HG02610 (cell line): ENCODE measurements around the gene C13orf46.

ENCODE experiments used
- ATAC-seq: cut with Tn5 transposase; IDR thresholded peaks from one replicate; pipeline ENCODE4 v1.9.1; 2021; ENCODE audit warnings: mild to moderate bottlenecking, moderate library complexity; ENCODE audit not compliant: unreplicated experiment

The C13orf46 gene

DNA sequence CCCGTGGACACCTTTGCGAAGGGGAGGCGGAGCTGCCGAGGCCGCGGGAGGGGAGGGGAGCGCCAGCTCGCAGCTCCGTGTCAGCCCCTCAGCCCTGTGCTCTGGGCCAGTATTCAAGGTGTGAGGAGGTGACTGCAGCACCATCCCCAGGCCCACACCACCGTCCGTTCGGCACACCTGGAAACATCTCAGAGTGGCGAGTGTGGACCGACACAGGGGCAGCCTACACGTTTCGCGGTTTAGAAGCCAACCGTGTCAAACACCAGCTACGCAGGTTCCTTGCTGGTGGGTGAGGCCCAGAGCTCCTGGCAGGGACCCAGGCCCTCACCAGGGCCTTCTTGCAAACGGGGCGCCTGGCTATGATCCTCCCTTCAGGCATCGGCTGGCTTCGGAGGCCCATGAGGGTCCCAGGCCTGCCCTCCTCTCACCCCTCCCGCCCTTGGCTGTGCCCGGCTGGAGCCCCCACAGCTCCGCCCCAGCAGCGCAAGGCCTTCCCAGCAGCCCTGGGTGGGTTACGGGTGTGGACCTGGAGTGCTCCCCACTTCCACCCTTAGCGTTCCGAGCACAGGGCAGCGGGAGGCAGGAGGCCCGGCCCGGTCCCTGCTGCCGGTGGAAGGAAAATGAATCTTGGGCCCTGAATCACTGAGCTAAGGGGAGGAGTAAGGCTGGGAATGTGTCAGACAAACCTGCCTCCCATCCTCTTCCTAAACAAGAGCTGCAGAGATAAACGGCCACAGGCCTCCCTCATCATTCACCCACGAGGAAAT, 1.2 kb downstream of the C13orf46 start:
- no peak for ATAC-seq

DNA sequence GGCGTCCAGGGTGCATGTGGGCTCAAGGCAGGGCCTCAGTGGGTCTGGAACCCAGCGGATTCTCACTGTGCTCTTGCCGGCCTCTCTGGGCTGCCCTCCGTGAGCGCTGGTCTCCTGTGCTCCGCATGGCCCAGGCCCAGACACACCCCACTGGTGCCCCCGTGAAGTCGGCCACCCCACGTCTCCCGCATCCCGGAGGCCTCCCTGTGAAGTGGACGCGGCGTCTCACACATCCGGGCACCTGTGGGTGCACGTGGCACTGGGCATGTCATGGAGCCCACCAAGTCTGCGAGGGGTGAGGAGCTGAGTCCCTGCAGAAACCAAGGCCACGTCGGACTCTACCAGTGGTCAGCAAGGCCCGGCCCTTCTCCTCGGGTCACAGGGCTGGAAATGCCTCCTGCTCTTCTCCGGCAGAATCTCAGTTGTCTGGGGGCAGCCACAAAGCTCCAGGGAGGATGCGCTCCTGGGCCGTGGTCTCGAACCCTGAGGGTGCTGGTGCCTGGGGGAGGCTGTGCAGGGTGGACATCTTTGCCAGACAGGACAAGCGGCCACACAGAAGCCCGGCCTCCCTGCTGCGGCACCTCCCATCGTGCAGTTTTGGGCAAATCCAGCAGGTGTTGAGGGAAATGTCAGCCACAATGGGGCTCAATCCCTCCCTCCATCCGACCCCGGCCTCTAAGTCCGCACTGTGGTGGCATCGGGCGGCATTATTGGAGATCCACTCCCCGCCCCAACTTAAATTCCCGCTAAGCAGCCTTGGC, 2.2 kb downstream of the C13orf46 start:
- no peak for ATAC-seq

DNA sequence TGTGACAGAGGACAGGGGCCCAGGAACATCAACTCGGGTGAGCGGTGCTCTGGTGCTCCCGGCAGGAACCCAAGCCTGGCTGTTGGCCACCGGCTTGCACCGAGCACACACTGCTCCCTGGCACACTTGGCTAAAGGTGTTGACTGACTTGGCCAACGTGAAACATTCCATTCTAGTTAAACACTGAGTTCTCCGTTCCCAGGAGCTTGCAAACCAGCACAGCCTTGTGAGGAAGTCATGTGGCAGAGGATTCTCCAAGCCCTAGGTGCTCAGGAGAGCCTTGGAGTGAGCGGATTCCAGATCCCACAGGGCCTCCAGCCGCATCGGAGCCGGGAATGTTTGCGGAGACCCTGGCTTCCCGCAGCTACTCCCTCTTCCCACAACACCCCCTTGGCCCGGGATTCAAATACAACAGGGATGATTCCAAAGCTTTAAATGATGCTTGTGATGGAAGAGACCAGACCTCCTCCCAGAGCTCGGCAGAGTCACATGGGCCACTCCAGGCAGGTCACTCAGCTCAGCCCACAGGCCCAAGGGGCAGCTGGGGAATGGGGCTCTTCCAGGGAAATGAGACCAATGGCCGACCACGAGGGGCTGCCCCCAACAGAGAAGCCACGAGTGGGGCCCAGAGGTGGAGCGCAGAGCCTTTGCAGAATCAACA, 2.9 kb downstream of the C13orf46 start:
- ATAC-seq = no peak

DNA sequence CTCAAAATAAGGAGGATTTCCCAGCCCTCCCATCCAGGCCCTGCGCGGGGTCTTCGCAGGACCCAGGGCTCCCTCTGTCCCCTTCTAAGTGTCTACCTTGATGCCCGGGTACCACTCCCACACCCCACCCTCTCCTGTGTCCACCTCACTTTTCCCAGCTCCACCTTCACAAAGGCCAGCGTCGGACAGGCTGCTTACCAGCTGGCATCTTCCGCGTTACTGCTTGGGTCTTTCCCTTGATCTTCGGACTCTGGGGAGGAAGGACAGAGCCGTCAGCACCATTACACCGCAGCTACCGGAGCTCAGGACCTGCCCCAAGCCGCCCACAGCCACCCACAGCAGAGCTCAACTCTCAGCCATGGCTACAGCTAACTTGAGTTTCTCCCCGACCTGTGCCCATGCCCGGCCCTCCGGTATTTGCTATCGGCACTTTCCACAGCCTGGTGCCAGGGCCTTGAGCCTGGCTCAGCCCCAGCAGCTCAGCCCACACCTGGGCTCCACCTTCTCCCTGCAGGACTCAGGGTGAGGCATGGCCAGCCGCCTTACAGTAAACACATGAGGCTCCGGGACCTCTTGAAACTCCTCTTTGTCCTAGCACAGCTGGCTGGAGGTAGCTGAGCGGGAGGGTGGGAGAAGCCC, 3.8 kb downstream of the C13orf46 start:
- no peak for ATAC-seq

DNA sequence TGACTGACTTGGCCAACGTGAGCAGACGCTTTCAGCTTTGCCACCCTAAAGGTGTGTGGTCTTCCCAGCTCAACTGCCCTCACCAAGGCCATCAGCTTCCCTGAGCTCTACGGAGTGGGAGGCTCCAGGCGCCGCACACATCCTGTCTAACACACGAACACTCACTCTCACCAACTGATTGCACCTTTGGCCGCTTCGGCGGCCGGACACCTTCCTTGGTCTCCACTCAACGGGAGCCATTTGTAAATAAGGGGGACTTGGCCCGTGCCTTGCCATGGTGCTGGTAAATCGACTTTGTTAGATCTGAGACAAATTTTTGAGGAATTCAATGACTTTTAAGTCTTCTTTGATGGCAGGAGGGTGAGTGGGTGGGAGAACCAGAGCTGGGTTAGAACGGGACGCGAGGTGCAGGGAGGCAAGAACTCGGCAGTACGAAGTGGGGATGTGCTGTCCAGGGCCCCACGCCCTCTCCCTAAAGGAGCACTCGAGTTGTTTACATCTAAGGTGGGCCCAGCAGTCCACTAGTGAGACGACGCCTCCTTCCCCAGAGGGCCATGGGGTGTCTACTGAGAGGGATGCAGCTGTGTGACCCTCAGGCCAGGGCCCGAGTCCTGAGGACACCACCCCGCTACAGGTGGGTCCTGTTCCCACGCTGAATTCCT, 4.4 kb downstream of the C13orf46 start:
- ATAC-seq = no peak

DNA sequence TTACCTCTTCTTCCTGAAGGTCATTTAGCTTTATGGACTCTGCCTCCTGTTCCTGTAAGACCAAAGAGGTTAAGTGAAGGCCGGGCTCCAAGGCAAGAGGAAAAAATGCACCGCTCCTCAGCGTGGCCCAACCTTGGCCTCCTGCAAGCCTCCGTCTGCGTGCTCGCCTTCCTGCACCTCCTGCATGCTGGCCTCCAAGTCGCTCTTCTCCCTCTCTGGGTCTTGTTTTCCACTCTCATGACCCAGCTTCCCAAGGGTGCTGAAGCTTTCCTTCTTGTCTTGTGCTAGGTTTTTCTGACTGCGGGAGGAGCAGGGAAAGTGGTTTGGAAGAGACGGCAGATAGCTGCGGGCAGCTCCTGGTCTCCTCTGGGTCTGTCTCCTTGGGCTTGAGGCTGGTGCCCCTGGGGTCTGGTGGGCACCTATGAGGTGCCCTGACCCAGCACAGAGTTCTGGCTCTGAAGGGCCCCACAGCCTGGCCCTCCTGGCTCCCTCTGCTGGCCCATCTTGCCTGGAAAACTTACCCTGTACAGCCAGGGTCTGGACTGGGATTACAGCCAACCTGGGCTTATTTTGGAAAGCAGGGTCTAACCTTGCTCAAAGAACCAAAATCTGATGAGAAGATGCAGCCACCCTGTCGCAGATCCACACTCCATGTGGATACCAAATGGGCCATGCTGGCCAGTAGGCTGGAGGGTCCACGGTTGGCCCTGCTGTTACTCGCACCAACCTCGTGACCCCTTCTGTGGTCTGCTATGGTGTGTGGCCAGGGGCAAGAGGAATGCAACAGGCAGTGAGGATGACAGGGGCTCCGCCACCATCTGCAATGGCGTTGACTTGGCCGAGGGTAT, 5.2 kb downstream of the C13orf46 start:
- no peak for ATAC-seq

DNA sequence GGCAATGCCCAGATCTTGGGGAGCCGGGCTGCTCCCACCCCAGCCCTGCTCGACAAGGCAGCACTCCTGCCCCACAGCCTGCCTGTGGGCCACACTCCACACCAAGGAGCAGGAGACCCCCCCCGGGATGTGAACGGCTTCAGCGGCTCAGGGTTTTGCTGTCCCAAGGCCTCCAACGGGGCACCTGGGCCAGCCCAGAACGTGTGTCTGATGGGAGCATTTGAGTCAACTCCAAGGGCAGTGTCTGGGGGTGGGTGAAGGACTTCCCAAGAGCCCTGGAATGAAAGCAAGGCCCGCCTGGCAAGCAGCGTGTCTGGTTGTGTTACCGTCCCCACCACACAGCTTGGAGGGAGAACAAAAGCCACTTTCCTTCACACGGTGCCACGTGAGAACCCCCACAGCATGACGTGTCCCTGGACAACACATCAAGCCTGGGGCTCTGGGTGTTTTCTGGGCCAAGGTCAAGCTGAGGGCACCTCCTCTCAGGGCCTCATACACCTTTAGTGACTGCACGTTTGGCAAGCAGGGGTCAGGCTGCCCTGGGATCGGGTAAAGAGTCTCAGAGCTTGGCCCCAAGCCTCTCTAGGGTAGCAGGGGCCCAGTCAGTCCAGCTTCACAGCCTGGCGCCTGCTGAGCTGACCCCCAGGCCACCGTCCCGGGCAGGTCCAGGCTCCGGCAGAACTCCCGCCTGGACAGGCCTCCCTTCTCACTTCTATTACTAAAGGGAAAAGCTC, 6.0 kb downstream of the C13orf46 start:
- no peak for ATAC-seq

DNA sequence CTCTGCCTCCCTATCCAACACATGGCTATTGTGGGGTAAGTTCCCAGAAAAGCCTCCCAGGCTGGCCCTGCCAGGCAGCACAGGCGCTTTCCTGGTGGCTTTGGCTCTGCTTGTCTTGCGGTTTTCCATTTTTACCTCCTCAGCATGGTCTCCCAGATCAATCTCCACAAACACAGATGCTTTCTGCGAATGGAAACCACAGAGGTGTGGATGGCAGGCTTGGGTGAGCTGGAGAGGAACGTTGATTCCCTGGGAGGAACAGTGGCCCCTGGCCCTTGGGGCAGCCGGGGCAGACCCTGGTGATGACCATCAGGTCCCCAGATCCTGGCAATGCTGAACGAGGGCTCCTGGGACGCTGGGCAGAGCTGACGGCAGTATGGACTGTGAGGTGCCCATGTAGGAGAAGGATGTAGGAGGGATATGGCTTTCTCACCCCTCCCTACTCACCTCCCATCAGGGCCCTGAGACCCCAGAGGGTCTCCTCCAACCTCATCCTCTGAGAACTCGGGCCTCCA, 6.6 kb downstream of the C13orf46 start:
- no peak for ATAC-seq

DNA sequence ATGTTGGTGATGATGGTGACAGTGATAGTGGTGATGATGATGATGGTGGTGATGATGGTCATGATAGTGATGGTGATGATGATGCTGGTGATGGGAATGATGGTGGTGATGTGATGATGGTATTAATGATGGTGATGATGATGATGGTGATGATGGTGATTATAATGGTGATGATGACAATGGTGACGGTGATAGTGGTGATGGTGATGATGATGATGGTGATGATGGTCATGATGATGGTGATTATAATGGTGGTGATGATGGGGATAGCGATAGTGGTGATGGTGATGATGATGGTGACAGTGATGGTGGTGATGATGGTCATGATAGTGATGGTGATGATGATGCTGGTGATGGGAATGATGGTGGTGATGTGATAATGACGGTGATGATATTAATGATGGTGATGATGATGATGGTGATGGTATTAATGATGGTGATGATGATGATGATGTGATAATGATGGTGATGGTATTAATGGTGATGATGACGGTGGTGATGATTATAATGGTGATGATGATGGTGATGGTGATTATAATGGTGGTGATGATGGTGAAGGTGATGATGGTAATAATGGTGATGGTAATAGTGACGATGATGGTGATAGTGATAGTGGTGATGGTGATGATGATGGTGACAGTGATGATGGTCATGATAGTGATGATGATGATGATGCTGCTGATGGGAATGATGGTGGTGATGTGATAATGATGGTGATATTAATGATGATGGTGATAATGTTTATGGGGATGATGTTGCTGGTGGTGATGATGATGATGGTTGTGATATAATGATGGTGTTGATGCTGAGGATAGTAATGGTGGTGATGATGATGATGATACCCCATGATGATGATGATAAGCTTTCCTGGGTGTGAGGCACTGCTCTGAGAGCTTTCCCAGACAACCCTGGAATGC, 7.7 kb downstream of the C13orf46 start:
- ATAC-seq = no peak

DNA sequence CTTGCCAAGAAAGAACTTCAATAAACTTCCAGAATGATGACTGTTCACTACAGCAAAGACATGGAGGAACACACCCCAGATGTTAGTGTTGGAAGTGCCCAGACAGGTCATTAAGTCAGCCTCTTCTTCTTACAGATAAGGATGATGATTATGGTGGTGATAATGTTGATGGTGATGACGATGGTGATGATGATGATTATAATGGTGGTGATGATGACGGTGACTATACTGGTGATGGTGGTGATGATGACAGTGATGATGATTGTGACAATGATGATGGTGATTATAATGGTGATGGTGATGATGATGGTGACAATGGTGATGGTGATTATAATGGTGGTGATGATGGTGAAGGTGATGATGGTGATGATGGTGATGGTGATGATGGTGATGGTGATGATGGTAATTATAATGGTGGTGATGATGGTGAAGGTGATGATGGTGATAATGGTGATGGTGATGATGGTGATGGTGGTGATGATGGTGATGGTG, 8.4 kb downstream of the C13orf46 start:
- no peak for ATAC-seq

DNA sequence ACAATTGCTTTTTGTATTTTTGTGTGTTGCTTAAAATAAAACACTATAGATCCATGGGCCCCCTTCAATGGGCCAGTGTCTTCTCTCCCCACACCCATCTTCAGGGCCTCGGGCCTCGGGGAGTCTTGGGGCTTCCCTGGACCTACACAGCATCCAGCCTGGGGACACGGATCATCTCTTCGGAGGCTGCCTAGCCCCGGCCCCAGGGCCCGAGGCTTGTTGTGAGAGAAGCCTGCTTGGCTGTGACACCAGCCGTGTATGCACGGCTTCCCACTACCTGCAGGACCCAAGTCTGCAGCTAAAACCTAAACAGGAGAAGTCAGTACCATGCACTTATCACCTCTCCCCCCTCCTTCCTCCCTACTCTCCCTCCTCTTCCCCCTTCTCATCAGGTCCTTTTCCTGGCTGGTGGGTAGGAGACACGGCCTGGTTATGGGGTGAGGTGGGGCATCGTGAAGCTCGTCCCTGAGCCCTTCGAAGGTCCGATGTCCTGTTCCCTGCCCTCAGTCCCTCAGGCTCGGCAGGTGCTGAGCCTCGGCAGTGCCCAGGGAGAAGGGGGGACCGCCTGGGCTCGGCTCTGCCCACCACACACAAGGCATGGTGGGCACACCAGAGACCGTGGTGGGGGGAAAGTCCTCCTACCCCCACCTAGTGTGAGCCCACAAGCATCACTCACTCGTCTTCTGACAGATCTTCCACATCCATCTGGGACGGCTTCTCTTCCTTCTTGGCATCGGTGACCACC, 9.5 kb downstream of the C13orf46 start:
- ATAC-seq = no peak

DNA sequence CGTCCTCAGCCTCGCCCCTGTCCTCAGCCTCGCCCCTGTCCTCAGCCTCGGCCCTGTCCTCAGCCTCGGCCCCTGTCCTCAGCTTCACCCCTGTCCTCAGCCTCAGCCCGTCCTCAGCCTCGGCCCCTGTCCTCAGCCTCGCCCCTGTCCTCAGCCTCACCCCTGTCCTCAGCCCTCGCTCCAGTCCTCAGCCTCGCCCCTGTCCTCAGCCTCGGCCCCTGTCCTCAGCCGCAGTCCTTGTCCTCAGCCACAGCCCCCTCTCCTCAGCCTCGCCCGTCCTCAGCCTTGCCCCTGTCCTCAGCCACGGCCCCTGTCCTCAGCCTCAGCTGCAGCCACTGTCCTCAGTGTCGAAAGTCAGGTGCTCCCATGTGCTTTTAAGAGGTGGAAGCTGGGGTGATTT, 10.5 kb downstream of the C13orf46 start:
- no peak for ATAC-seq

DNA sequence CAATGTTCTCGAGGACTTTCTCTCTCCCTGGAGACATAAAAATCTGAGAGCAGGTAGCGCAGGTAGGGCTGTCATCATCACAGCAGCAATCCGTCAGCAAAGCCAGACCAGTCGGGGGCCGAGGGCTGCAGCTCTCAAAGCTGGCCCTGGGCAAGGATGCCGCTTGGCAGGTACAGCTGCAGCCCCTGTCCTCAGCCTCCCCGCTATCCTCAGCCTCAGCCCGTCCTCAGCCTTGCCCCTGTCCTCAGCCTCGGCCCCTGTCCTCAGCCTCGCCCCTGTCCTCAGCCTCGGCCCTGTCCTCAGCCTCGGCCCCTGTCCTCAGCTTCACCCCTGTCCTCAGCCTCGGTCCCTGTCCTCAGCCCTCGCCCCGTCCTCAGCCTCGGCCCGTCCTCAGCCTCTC, 10.9 kb downstream of the C13orf46 start:
- ATAC-seq = no peak

DNA sequence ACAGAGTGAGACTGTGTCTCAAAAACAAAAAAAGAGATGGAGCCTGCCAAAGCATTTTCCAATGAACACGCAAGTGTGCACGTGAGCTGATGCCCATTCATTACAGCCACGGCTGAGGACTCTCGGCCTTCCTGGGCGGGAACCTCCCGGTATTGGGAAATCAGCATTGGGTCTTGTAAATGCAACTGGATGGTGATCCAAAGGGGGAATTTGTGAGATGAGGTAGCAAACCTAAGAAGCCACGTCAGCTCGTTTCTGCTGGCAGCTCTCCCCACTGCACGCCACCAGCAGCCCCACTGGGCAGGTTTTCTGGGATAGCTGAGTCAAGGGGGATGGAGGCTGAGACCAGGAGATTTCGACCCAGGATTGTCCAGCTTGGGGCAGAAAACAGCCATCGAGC, 11.5 kb downstream of the C13orf46 start:
- no peak for ATAC-seq

DNA sequence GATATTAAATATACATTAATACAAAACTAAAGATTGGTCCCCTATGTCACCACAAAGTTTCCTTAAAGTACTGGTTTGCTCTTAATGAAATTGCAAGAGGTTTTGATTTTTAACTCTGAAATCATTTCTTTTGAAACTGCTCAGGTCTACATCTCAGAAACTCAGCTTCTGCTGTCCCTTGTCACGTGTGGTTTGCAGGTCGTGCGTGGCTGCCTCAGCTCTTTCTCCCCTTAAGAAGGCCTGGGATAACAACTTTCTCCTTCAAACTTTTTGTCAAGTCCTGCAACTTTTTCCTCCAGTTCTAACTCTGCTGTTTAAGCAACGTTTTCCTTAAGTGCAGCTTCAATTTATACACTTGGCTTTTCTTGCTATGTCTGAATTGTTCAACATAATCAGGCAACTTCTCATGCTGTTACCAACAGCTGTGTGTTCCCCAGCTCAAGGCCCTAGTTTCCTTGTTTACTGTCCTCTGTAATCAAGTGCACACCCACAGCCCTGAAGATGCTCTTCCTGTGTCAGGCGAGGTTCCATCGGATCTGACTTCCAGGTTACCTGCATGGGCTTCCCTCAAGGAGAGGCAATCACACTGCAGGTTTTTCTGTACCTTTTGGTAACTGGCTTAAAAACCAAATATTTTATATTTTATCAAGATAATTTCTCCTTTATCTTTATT, 13.5 kb downstream of the C13orf46 start:
- no peak for ATAC-seq

DNA sequence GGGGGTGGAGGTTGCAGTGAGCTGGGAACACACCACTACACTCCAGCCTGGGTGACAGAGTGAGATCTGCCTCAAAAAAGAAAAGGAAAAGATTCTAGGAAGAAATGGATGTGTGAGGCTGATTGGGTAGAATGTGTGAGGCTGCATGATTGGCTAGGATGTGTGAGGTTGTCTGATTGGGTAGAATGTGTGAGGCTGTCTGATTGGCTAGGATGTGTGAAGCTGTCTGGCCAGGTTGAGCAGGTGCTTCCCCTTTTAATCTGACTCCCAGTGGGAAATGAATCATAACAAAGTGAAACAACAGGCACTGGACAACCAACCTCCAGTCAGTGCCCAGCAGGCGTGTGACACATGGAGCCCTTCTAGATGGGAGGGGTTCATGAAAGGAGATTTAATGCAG, 14.7 kb downstream of the C13orf46 start:
- no peak for ATAC-seq

DNA sequence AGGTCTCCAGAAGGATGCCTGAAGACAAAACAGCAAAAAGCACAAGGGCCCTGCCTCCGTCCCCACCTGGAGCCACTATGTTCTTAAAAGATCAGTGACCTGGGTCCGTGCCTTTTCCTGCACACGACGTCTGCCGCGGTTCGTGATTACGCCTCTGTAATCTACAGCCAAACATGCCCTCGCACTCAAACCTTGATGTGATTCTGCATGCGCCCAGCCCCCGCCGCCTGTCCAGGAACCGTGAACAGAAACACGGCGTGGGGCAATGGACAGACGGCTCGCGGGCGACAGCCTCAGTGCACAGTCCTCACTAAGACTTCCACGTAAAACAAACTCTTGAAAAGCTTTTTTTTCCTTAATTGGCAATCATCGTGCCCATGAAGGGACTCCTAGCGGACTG, 15.5 kb downstream of the C13orf46 start:
- ATAC-seq = no peak
